HFFc6 (cell line): ENCODE measurements around the gene MRPL50. TPM values are rescaled to one million over a fixed set of nuclear protein-coding genes. Genes with fewer than 3 reads are reported as not detected.
A peak's percentile ranks its signal among the peaks of the same experiment; 100 is the strongest.

ENCODE experiments used
- DNase-seq: peaks from one replicate; pipeline ENCODE4 v3.0.0-alpha.2; 2018
- H3K27ac Mint-ChIP-seq: 2 replicates; pipeline ENCODE4 v1.8.0; 2020; ENCODE audit warnings: mild to moderate bottlenecking, mixed read lengths
- H3K27me3 Mint-ChIP-seq: 2 replicates; pipeline ENCODE4 v1.8.0; 2021; ENCODE audit warnings: mild to moderate bottlenecking, moderate library complexity, mixed read lengths; ENCODE audit not compliant: insufficient read depth
- H3K36me3 Mint-ChIP-seq: 2 replicates; pipeline ENCODE4 v1.8.0; 2021; ENCODE audit warnings: low read depth, mixed read lengths
- H3K4me1 Mint-ChIP-seq: 2 replicates; pipeline ENCODE4 v1.8.0; 2020; ENCODE audit warnings: low read depth, mixed read lengths
- H3K4me3 Mint-ChIP-seq: 2 replicates; pipeline ENCODE4 v1.8.0; 2020; ENCODE audit warnings: mild to moderate bottlenecking, moderate library complexity, mixed read lengths
- H3K9me3 Mint-ChIP-seq: 2 replicates; pipeline ENCODE4 v1.8.0; 2020; ENCODE audit warnings: mild to moderate bottlenecking, mixed read lengths
- total RNA-seq, 6 experiments: library from RNA; stranded (reverse); fragmentation: NEBNext Ultra II Directional; extraction: Animal tissue kit (Norgen Biotek cat#: 25700); gene quantifications; 2 replicates in 1 of 6; 3 replicates in 5 of 6; pipeline ENCODE4 v1.2.3, GENCODE V29; 2021
- TF ChIP-seq, protein P1 (sequence below): fragments of 200-600 bp; sonication (generic); IDR thresholded peaks from 2 replicates; pipeline ENCODE4 v1.5.0; 2021; ENCODE audit warnings: antibody characterized with exemption, mild to moderate bottlenecking

The MRPL50 gene
- total RNA-seq, 6 experiments from 2014 or later: 9.6 to 11.2 (median 10.4) TPM

DNA sequence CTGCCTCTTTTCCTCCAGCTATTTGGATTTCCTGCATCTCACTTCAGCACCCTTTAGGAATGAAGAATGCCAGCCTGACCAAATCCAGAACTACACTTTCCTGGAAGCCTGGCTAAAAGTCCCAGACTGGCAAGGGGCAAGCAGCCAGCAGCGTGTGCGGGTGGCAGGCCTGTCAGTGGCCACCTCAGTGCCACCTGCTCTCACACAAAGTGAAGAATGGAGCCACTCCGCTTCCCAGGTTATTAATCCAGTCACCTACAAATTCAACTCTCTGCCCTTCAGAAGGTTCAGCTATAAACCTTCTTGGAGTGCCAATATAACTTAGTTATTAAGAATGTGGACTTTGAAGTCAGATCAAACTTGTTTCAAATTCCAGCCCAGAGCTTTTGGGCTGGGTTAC is 43.9 kb upstream of the MRPL50 start:
- H3K4me3 Mint-ChIP-seq: no peak overlapping the region
- no peaks in the 10 kb centered on the region for H3K36me3 Mint-ChIP-seq
- peaks cover 22% of the 10 kb centered on the region for H3K27me3 Mint-ChIP-seq
- H3K27ac Mint-ChIP-seq: no peak overlapping the region
- TF ChIP-seq, protein P1, sequence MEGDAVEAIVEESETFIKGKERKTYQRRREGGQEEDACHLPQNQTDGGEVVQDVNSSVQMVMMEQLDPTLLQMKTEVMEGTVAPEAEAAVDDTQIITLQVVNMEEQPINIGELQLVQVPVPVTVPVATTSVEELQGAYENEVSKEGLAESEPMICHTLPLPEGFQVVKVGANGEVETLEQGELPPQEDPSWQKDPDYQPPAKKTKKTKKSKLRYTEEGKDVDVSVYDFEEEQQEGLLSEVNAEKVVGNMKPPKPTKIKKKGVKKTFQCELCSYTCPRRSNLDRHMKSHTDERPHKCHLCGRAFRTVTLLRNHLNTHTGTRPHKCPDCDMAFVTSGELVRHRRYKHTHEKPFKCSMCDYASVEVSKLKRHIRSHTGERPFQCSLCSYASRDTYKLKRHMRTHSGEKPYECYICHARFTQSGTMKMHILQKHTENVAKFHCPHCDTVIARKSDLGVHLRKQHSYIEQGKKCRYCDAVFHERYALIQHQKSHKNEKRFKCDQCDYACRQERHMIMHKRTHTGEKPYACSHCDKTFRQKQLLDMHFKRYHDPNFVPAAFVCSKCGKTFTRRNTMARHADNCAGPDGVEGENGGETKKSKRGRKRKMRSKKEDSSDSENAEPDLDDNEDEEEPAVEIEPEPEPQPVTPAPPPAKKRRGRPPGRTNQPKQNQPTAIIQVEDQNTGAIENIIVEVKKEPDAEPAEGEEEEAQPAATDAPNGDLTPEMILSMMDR: no peak
- H3K4me1 Mint-ChIP-seq: peaks cover 9% of the 10 kb centered on the region; the same call in 1 of the 2 replicates
- no peaks in the 10 kb centered on the region for H3K9me3 Mint-ChIP-seq
- no peak for DNase-seq

DNA sequence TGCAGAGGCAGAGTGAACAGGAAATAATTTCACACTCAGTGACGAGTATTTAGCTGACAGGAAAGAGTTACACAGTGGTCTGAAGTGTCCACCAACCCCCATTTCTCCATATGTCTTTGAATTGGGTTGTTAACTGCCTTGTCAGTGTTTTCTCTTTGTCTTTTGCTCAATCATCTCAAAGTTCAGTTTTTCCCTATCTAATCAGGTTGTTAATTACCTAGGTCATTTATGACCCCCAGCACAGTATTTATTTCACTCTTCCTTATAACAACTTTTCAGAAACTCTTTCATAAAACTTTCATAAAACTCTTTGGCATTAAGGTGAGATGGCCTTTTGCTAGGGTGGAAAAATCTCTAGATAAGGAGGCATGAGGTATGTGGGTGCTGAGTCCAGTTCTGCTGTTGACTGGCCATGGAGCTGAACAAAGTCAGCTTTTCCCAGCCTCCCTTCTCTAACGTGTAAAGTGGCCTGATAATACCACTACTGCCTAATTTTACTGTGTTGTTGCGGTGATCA is 42.4 kb upstream of the MRPL50 start:
- DNase-seq: no peak
- no peaks in the 10 kb centered on the region for H3K36me3 Mint-ChIP-seq
- no peaks in the 10 kb centered on the region for H3K9me3 Mint-ChIP-seq
- no peak overlapping the region for H3K4me3 Mint-ChIP-seq
- TF ChIP-seq, protein P1: no peak
- no peak overlapping the region for H3K27ac Mint-ChIP-seq
- peaks cover 9% of the 10 kb centered on the region; the same call in 1 of the 2 replicates for H3K4me1 Mint-ChIP-seq
- peaks cover 20% of the 10 kb centered on the region for H3K27me3 Mint-ChIP-seq

DNA sequence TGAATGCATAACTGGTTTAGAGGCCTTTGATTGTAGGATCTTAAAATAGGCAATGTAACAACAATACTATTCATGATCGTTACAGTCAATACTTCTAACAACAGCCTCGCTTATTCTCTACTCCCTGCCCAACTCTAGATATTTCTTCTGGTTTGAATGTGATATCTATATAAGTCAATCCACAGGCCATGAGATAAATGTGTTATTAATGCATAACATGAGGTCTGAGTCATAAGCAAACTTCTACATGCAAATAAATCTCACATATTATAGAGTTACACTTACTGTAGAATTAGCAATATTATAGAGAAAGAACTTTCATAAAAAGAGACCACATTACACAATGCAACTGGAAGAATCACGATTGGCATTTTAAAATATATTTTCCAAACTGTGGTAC is 40.1 kb upstream of the MRPL50 start:
- Mint-ChIP-seq H3K4me3 (no peak overlapping the region), H3K36me3 (no peaks in the 10 kb centered on the region), H3K27me3 (peaks cover 23% of the 10 kb centered on the region), H3K27ac (no peak overlapping the region), H3K4me1 (no peaks in the 10 kb centered on the region), H3K9me3 (no peaks in the 10 kb centered on the region)
- no peak for DNase-seq
- TF ChIP-seq, protein P1: no peak

DNA sequence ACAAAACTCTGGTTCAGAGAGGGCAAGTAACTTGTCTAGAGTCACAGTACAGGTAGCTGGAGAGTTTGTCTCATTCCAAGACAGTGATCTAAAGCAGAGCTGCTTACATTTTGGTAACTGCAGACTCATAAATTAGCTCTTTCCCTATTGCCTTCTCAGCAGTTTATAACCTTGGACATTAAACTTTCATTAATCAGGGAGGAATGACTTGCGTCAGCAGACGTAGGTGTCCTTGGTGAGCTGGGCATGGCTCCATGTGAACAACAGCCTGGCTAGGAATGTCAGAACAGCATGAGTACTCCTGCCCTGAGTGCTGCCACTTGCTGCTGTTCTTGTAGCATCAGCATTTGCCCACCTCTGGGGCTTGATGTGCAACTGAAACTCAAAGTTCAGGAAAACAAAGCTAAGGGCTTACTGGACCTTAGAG is 39.4 kb upstream of the MRPL50 start:
- Mint-ChIP-seq H3K27me3 (peaks cover 18% of the 10 kb centered on the region), H3K36me3 (no peaks in the 10 kb centered on the region), H3K27ac (no peak overlapping the region), H3K4me1 (no peaks in the 10 kb centered on the region), H3K9me3 (no peaks in the 10 kb centered on the region), H3K4me3 (no peak overlapping the region)
- TF ChIP-seq, protein P1: no peak
- DNase-seq: peak; percentile 6

DNA sequence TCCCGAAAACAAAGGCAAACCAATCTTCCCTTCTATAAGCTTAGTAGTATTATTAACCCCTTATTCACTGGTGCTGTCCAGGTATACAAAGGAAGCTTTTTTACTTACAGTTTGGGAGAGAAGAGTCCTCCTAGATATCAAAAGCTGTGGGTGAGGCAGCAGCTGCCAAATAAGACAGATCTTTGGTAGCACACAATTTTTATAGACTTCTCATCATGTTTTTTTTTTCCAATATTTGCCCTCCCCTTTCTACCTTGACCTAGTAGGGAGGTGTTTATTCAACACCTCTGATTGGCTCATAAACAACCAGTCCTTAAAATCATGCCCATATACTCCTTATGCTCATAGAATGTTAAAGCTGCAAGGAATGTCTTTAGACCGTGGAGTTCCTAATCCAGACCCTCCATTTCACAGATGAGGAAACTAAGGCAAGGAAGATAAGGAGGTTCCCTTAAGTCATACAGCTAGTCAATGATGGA is 37.2 kb upstream of the MRPL50 start, which contains the start of gene ALDOB:
Gene ALDOB, minus strand, starts transcription at position 174 of the 479 bp plus-strand sequence. CDS start 4,887 bp downstream, outside the sequence.
- DNase-seq: no peak
- Mint-ChIP-seq H3K36me3 (no peaks in the 10 kb centered on the region), H3K27ac (no peak within 1 kb of the TSS), H3K4me1 (no peaks in the 10 kb centered on the region), H3K27me3 (peaks cover 10% of the 10 kb centered on the region), H3K4me3 (no peak within 1 kb of the TSS), H3K9me3 (no peaks in the 10 kb centered on the region)
- TF ChIP-seq, protein P1: no peak
